GM19324 (cell line): Measurements from ENCODE around the gene NEK3.
"Not testable (repeated sequence)": the region's sequence is repeated elsewhere in the genome, so short reads cannot be mapped to it uniquely, and the experiment has no call there.

Experiments
- ATAC-seq: cut with Tn5 transposase; IDR thresholded peaks from one replicate; pipeline ENCODE4 v1.9.1; 2021; ENCODE audit warnings: mild to moderate bottlenecking, moderate library complexity; ENCODE audit not compliant: unreplicated experiment, low FRiP score

NEK3 gene

DNA sequence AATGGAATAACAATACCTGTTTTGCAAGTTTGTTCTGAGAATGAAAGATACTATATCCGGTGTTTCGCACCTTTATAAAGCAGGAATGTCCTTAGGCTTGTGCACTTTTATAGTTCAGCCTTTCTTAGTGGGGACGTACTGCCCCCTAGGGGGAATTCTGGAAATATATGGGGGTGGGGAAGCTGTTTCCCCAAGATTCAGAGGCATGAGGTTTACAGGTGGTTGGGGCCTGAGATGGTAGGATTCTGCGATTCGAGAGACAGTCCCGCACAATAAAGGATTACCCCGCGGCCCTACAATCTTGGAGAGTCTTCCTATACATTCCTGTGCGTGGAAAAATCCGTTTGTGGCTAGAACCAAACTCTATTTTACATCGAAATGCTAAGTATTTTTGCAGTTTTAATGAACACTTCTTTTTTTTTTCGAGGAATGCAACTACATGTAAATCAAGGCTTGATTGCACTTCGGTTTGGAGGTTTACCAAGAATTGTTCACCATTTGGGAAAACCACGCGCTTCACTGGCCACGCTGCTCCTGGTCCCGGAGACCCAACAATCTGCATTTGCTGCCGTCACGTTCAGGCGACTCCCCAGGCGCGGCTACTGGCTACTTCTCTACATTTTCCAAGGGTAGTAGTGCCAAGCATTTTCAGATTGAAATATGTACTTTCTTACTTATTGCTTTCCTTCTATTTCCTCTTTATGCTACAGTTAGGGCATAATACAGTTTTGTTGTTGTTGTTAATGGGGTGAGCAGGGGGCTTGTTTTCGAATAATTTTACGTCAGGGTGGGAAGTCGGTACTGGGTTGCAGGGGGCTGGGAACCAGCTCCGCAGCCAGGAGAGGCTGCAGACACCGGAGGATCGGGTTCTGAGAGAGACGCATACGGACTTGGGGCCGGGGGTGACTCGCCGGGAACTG is 31.4 kb downstream of the NEK3 start:
- ATAC-seq = no peak

DNA sequence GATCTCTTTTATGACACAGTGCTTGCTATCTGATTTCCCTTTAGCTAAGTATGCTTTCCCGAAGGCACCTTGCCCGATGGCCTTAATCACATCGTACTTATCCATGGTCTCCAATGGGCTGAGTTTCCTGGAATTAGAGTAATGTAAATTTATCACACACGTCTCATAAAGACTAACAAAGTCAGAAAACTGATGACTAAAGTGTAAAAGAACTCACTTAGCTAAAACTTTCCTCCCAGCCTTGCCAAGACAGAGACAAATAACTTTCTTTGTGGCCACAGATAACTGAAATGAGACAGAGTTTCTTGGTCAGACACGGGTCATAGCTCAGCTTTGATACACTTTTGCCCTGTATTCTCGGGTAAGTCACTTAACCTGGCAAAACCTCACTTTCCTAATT is 32.0 kb downstream of the NEK3 start:
- ATAC-seq = no peak

DNA sequence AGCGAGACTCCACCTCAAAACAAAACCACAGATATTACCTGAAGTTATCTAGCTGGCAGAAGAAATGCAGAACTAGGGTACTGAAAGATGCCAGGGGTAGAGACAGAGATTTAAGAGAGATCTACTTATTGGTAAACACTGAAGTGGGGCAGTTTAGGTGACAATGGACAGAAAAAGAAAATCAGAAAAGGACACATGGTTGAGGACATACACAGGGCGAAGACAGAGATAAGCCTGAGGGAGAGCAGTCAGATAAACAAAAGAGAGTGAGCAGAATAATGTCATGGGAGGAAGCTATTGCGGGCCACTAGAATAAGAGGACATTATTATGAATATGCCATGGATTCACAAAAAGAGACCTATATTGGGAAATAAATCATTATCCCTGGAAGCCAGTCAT is 33.9 kb downstream of the NEK3 start:
- no peak for ATAC-seq

DNA sequence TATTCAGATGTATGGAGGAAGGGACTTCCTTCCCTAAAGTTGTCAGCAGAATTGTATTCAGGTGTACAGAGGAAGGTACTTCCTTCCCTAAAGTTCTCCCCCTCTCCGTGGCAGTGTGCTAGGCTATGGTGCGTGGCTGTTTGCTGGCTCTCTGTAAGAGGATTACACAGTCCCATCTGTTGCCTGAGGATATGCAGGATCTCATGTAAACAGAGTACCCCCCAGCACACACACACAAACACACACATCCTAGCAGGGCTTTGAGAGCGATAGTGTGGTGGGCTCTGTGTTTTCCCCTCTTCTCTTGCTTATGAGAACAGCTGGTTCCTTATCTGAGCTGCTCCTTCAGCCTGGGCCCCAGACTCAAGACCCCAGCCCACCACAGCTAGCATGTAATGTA is 40.8 kb downstream of the NEK3 start:
- ATAC-seq = no peak

DNA sequence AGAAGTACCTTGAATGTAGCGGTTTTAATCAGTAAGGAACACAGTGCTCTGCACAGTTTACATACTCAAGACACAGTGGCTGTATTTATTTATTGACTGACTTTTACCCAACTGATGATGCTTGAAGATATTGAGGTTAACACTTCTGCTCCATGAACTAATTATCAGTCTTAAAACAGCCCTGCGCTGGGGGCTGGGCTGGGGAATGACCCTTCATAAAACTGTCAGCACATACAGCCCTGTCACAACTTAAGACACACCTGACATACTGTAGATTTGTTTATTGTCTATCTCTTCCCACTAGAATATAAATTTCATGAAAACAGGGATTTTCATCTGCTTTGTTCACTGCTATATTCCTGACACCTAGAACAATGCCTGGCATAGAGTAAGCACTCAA is 41.3 kb downstream of the NEK3 start:
- ATAC-seq = no peak

DNA sequence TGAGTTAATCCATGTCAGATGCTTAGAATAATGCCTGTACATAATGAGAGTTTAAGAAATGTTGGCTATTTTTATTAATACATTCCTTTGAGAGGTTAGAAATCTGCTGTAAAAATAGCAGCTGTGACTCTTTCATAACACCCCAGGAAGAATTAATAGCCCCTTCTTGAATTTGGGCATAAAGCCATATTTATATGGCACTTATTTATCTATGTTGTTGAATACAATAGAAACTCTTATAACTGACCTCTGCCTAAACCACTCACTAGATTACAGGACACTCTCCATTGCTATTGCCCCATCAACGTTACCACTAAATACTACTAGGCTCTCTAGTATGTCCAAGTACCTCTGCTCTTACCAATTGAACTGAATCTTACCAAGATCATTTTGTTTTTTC is 46.8 kb downstream of the NEK3 start:
- ATAC-seq = no peak

DNA sequence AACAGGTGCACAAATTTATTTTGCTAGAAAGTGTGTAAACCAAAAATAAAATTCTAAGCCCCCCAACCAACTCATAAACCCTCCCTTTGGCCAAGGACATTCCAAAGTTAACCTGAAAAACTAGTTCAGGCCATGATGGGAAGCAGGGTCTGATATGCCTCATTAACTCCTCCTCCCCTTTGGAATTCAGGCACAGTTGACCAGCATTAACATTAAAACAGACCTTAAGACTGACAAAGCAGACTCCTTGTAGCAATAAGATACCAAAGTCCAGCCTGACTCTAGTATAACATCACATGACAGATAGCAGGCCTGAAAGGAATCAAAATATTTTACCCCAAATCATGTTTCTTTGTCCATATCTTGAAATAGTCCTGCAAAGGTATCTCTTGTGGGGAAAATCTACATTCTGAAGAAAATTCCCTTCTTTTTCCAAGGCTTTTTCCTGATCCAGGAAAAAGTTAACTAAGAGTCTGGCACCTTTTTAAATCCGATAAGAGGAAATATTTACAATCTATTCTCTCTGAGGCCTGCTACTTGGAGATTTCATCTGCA is 50.2 kb downstream of the NEK3 start:
- no peak for ATAC-seq

DNA sequence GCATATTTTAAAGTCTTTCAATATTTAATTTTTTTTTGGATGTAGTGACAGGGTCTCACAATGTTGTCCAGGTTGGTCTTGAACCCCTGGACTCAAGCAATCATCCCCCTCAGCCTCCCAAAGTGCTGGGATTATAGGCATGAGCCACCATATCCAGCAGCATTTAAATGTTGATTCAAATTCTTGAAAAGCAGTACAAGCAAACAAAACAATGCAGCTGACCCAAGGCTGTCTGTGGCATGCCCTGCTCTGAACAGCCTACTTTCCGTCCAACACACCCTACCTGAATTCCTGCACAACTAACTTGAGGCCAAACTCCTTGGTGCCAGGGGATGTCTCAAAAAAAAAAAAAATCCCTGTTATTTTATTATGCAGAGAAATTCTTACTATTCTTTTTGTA is 53.6 kb downstream of the NEK3 start:
- no peak for ATAC-seq

DNA sequence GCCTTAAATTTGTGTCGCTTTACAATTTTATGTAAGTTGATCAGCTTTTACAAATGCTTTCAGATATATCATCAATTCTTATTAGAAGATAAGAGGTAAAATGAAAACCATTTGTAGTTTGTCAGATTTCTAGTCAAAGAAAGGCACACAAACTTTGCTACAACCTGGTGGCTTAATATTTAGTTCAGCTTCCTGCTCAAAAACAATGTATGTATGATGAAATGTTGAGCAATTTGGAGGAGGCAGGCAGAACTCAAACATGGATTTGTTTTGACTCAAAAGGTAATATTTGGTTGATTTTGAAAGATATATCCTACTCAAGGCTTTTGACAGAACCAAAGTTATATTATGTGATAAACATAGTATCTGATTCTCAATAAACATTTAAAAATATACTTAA is 54.8 kb downstream of the NEK3 start:
- no peak for ATAC-seq

DNA sequence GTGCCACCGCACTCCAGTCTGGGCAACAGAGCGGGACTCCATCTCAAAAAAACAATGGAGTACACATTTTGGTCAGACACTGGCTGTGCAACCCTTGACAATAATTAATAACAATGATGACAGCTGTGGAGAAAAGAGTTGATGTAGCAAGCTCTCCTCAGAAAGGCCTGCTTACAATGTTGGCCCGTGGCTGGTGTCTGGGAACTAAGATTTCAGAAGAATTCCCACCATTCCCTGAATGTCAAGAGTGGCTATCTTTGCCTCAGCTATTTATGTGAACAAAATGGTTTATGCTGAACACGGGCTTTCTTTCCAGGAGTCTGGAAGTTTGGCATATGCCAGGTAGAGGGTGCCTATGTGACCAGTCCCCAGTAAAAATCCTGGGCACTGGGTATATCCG is 56.0 kb downstream of the NEK3 start:
- ATAC-seq = no peak

DNA sequence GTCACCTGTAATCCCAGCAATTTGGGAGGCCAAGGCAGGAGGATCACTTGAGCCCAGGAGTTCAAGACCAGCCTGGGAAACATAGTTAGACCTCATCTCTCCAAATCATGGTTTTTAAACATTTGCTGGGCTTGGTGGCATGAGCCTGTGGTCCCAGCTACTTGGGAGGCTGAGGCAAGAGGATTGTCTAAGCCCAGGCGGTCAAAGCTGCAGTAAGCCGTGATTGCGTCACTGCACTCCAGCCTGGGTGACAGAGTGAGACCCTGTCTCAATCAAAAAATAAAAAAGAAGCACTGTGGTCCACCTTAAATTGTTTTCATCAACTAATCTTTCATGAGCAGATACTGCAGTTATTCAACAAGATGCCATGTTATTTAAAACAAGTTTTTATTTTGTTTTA is 57.0 kb downstream of the NEK3 start:
- ATAC-seq = not testable (repeated sequence)

DNA sequence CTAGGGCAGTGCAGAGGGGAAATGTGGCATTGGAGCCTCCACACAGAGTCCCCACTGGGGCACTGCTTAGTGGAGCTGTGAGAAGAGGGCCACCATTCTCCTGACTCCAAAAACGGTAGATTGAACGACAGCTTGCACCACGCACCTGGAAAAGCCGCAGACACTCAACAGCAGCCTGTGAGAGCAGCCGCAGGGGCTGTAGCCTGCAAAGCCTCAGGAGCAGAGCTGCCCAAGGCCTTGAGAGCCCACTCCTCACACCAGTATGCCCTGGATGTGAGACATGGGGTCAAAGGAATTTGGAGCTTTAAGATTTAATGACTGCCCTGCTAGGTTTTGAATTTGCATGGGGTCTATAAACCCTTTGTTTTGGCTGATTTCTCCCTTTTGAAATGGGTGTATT is 62.2 kb downstream of the NEK3 start:
- ATAC-seq = no peak

DNA sequence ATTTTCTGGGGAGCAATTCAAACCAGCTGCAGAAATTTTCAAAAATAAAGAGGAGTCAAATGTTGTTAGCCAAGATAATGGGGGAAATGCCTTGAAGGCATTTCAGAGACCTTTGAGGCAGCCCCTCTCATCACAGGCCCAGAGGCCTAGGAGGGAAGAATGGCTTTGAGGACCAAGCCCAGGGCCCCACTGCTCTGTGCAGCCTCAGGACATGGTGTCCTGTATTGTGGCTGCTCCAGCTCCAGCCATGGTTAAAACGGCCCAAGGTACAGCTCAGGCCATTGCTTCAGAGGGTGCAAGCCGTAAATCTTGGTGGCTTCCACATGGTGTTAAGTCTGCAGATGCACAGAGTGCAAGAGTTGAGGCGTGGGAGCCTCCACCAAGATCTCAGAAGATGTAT is 62.6 kb downstream of the NEK3 start:
- no peak for ATAC-seq

DNA sequence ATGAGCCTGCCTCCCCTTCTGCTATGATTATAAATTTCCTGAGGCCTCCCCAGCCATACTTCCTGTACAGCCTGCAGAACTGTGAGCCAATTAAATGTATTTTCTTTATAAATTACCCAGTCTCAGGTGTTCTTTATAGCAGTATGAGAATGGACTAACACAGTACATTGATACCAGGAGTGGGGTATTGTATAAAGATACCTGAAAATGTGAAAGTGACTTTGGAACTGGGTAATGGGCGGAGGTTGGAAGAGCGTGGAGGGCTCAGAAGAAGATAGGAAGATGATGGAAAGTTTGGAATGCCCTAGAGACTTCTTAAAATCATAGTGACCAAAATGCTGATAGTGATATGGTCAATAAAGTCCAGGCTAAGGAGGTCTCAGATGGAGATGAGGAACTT is 63.3 kb downstream of the NEK3 start:
- ATAC-seq = no peak

DNA sequence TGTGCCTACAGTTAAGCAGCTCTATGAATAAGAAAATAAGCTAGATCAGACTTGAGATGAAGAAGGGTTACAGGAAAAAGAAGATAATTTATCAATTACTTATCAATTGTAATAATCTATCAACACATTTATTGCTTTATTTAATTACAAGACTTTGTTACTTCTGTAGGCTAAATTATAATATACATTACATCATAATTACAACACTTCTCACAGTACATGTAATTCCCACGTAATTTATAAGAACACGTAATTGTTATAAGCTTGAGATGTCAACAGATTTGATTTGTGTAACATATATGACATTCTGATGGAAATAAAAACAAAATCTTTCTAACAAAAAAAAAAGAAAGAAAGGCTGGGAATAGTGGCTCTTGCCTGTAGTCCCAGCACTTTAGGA is 67.3 kb downstream of the NEK3 start:
- no peak for ATAC-seq

DNA sequence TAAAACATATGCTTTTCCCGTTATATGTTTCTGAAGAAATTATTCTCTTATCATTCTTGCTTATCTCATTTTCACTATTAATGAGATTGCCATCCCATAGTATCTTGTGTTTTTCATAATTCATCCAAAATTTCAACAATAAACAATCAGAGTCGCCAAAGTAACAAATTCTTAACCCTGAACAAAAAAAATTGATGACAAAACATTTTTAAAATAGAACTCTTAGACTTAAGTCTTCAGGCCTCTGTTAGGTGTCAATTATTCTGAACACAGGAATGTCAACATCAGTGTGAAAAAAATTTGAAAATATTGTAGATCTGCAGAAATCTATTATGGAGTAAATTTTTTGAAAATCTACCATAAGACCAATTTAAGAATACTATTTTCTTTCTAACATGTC is 67.9 kb downstream of the NEK3 start:
- ATAC-seq = no peak

DNA sequence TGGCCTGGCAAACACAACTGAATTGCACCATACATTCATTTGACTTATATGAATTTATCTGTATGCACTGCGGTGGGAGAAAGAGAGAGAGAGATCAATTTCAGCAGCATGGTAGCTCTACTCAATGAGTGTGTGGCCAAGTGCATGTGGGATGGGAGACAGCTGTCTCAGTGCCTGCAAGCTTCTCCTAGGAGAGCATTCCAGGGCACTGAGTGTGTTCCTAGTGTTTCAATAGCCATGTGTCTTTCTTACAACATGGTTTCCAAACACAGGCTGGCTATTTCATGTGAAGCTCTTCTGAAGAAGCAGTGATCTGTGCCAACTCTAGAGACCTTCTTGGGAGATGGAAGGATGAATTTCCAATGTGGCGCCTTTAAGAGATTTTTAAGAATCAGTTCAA is 74.0 kb downstream of the NEK3 start:
- ATAC-seq = no peak

DNA sequence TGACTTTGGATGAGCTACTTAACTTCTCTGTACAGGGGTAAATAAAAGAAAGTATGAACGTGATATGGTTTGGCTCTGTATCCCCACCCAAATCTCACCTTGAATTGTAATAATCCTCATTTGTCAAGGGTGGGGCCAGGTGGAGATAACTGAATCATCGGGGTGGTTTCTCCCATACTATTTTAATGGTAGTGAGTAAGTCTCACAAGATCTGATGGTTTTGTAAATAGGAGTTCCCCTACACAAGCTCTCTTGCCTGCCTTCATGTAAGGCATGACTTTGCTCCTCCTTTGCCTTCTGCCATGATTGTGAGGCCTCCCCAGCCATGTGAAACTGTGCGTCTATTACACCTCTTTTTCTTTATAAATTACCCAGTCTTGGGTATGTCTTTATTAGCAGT is 74.4 kb downstream of the NEK3 start:
- ATAC-seq = not testable (repeated sequence)
